ENCODE measurements around the gene NALCN. TPM values are rescaled to one million over a fixed set of nuclear protein-coding genes. Genes with fewer than 3 reads are reported as not detected.

NALCN gene
- total RNA-seq, 1 experiment from 2014 or later: 1.2 TPM

- no peak overlapping the region for H3K4me3 ChIP-seq
- H3K36me3 ChIP-seq: no peaks in the 10 kb centered on the region
- no peak overlapping the region for H3K27ac ChIP-seq
- no peaks in the 10 kb centered on the region for H3K4me1 ChIP-seq (replicated peaks)
- no peak for DNase-seq (ENCODE audit: low read depth in 1 of 2, low spot score in 2 of 2)
- no peaks in the 10 kb centered on the region for H3K27me3 ChIP-seq (replicated peaks)
- no peaks in the 10 kb centered on the region for H3K9me3 ChIP-seq (replicated peaks)
These were observed 144.5 kb downstream of the NALCN start for GRCh38 chr13:101271681-101272245.

DNA sequence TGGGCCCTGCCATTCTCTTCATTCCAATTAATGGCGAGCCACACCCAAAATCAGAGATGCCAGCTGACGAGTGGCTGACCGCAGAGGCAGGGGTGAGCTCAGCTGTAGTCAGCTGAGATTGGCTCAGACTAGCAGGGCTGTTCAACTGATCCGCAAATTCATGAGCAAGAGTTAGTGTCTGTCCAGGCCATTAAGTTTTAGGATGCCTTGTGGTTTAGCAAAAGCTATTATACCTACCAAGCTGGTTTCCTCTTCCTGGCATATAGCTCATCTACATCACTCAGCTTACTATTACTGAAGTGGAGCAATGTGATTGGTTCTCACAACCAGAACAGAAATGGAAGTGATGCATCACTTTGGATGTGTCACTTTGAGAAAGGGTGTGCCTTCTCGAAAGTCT lies 148.7 kb downstream of the NALCN start:
- Histone ChIP-seq H3K27ac (no peak overlapping the region), H3K4me1 (replicated peaks) (no peaks in the 10 kb centered on the region), H3K9me3 (replicated peaks) (no peaks in the 10 kb centered on the region), H3K36me3 (no peaks in the 10 kb centered on the region), H3K4me3 (no peak overlapping the region), H3K27me3 (replicated peaks) (no peaks in the 10 kb centered on the region)
- DNase-seq (ENCODE audit: low read depth in 1 of 2, low spot score in 2 of 2): no peak

DNA sequence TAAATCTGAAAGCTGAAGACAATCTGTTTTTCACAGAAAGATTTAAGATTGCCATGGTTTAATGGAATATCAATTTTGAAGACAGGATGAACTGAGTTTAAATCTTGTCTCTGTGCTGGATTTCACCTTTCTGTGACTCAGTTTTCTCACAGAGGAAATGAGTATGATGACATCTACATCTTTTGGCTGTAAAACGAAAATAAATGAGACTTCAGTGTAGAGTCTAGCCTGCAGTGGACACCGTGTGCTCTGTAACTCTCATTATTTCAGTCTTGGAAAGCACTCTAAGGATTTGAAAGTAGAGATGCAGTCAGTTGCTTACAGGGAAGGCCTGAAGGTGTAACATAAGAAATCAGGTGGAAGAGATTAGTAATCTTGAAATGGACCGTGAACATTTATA lies 150.4 kb downstream of the NALCN start:
- Histone ChIP-seq H3K27ac (no peak overlapping the region), H3K9me3 (replicated peaks) (no peaks in the 10 kb centered on the region), H3K4me3 (no peak overlapping the region), H3K36me3 (no peaks in the 10 kb centered on the region), H3K4me1 (replicated peaks) (no peaks in the 10 kb centered on the region), H3K27me3 (replicated peaks) (no peaks in the 10 kb centered on the region)
- no peak for DNase-seq (ENCODE audit: low read depth in 1 of 2, low spot score in 2 of 2)

- Histone ChIP-seq H3K36me3 (no peaks in the 10 kb centered on the region), H3K4me3 (no peak overlapping the region), H3K4me1 (replicated peaks) (no peaks in the 10 kb centered on the region), H3K27ac (no peak overlapping the region), H3K9me3 (replicated peaks) (no peaks in the 10 kb centered on the region), H3K27me3 (replicated peaks) (no peaks in the 10 kb centered on the region)
- no peak for DNase-seq (ENCODE audit: low read depth in 1 of 2, low spot score in 2 of 2)
These were observed 151.4 kb downstream of the NALCN start for GRCh38 chr13:101264931-101265330.

- H3K9me3 ChIP-seq (replicated peaks): no peaks in the 10 kb centered on the region
- no peak overlapping the region for H3K4me3 ChIP-seq
- DNase-seq (ENCODE audit: low read depth in 1 of 2, low spot score in 2 of 2): no peak
- no peaks in the 10 kb centered on the region for H3K36me3 ChIP-seq
- H3K27me3 ChIP-seq (replicated peaks): no peaks in the 10 kb centered on the region
- H3K4me1 ChIP-seq (replicated peaks): peaks cover 11% of the 10 kb centered on the region
- H3K27ac ChIP-seq: no peak overlapping the region
These were observed 154.0 kb downstream of the NALCN start for GRCh38 chr13:101262306-101262705.

DNA sequence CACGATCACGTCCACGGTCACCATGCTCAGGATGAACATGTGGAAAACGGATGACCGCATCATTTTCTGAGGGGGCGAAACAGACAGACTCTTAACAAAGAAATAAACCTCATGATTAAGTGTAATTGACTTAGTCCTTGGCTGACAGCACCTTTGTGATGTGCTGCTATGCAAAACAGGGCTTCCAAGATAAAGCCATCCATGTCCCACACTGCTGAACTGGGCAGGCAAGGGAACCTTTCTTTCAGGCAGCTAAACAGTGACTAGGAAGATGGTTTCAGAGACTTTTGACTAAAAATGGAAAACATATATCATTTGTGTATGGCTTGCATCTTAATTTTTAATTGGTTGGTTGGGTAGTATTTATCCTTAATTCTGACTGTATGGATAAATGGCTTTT lies 157.8 kb downstream of the NALCN start:
- peaks cover 11% of the 10 kb centered on the region for H3K4me1 ChIP-seq (replicated peaks)
- no peaks in the 10 kb centered on the region for H3K27me3 ChIP-seq (replicated peaks)
- H3K36me3 ChIP-seq: no peaks in the 10 kb centered on the region
- no peak for DNase-seq (ENCODE audit: low read depth in 1 of 2, low spot score in 2 of 2)
- H3K27ac ChIP-seq: peak overlapping the region; percentile 82
- H3K4me3 ChIP-seq: no peak overlapping the region
- no peaks in the 10 kb centered on the region for H3K9me3 ChIP-seq (replicated peaks)

GRCh38 chr13:101258071-101258470 lies 158.2 kb downstream of the NALCN start:
- Histone ChIP-seq H3K4me3 (no peak overlapping the region), H3K27ac (peak overlapping the region; percentile 82), H3K9me3 (replicated peaks) (no peaks in the 10 kb centered on the region), H3K4me1 (replicated peaks) (peaks cover 11% of the 10 kb centered on the region), H3K36me3 (no peaks in the 10 kb centered on the region), H3K27me3 (replicated peaks) (no peaks in the 10 kb centered on the region)
- peak; percentile 77 to 90 for DNase-seq (ENCODE audit: low read depth in 1 of 2, low spot score in 2 of 2)

- Histone ChIP-seq H3K9me3 (replicated peaks) (no peaks in the 10 kb centered on the region), H3K4me3 (no peak overlapping the region), H3K4me1 (replicated peaks) (no peaks in the 10 kb centered on the region), H3K36me3 (no peaks in the 10 kb centered on the region), H3K27me3 (replicated peaks) (no peaks in the 10 kb centered on the region), H3K27ac (no peak overlapping the region)
- DNase-seq (ENCODE audit: low read depth in 1 of 2, low spot score in 2 of 2): no peak
These were observed 167.4 kb downstream of the NALCN start for GRCh38 chr13:101248739-101249514.

DNA sequence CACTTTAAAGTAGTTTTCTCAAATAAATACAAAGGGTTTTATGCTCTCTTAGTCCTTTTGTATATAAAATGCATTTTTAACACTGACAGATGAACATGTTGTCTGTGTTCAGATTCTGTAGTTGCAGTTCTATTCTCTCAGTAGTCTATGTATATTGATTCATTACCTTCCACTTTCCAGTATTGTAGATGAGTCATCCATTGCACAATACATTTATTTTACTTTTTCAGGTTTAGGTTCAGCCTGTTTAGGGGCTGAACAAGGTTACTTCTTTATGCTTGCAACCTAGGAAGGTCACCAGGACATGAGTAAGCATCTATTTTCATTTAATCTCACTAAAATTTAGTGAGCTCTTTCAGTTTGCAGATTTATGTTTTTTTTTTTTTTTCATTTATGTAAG lies 173.6 kb downstream of the NALCN start:
- no peaks in the 10 kb centered on the region for H3K9me3 ChIP-seq (replicated peaks)
- DNase-seq (ENCODE audit: low read depth in 1 of 2, low spot score in 2 of 2): no peak

DNA sequence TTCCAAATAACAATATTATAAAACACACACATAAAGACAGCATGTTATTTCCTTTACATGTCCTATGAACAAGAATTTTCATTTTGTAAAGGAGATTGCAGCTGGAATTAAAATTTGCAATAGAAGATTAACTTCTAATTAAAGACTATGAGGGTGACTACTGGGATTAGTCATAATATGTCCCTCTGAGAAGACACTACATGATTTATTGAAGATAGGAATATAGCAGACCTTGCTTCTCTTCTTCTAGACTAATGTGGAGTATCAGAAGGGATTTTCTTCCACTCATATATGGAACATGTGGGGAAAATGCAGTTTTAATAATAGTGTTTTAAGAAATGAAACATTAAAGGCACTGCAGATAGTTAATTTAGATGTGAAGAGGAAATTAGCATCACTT lies 177.8 kb downstream of the NALCN start:
- Histone ChIP-seq H3K27me3 (replicated peaks) (no peaks in the 10 kb centered on the region), H3K4me1 (replicated peaks) (no peaks in the 10 kb centered on the region), H3K36me3 (no peaks in the 10 kb centered on the region), H3K4me3 (no peak overlapping the region), H3K27ac (no peak overlapping the region), H3K9me3 (replicated peaks) (no peaks in the 10 kb centered on the region)
- DNase-seq (ENCODE audit: low read depth in 1 of 2, low spot score in 2 of 2): no peak

More for the DNA sequence above, 173.6 kb downstream of the NALCN start:
- Histone ChIP-seq H3K27me3 (replicated peaks) (no peaks in the 10 kb centered on the region), H3K4me1 (replicated peaks) (no peaks in the 10 kb centered on the region), H3K36me3 (no peaks in the 10 kb centered on the region), H3K4me3 (no peak overlapping the region), H3K27ac (no peak overlapping the region)

DNA sequence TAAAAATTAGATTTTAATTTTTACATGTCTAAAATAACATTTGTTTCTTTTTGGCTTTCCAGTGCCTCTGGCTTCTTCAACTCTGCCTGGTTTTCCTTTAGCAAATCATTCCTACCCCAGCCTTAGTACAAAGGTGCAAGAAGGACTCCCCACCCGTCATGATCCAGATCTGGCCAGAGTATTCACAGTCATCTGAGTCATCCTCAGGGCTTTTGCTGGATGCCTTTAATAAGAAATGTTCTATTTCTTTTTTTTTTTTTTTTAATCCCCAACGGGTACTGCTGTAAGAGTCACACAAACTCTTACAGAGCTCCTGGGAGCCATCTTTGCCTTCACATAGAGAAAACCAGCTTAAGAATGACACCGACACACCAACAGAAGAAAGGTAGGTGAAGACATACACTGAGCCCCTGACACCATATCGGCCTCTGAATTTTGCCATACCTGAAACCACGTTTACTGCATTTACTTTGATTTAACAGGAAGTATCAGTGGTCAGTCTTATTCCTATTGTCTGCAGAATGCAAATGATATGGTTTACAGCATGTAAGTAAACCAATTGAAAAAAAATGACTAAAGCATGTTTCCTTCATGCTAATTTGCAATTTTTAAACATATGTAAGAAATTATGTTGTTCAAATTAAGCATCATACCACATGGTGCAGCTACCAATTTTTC lies 184.4 kb downstream of the NALCN start:
- no peaks in the 10 kb centered on the region for H3K27me3 ChIP-seq (replicated peaks)
- no peaks in the 10 kb centered on the region for H3K36me3 ChIP-seq
- H3K4me1 ChIP-seq (replicated peaks): no peaks in the 10 kb centered on the region
- no peak for DNase-seq (ENCODE audit: low read depth in 1 of 2, low spot score in 2 of 2)
- no peak overlapping the region for H3K4me3 ChIP-seq
- no peaks in the 10 kb centered on the region for H3K9me3 ChIP-seq (replicated peaks)
- no peak overlapping the region for H3K27ac ChIP-seq

- H3K4me1 ChIP-seq (replicated peaks): no peaks in the 10 kb centered on the region
- no peak overlapping the region for H3K27ac ChIP-seq
- DNase-seq (ENCODE audit: low read depth in 1 of 2, low spot score in 2 of 2): no peak
- no peaks in the 10 kb centered on the region for H3K9me3 ChIP-seq (replicated peaks)
- H3K4me3 ChIP-seq: no peak overlapping the region
- H3K27me3 ChIP-seq (replicated peaks): no peaks in the 10 kb centered on the region
- H3K36me3 ChIP-seq: no peaks in the 10 kb centered on the region
These were observed 185.9 kb downstream of the NALCN start for GRCh38 chr13:101230271-101230890.

- Histone ChIP-seq H3K4me1 (replicated peaks) (no peaks in the 10 kb centered on the region), H3K36me3 (no peaks in the 10 kb centered on the region), H3K27me3 (replicated peaks) (no peaks in the 10 kb centered on the region), H3K4me3 (no peak overlapping the region), H3K9me3 (replicated peaks) (no peaks in the 10 kb centered on the region), H3K27ac (no peak overlapping the region)
- no peak for DNase-seq (ENCODE audit: low read depth in 1 of 2, low spot score in 2 of 2)
These were observed 196.6 kb downstream of the NALCN start for GRCh38 chr13:101219609-101220265.

Data from SJSA1 (cell line).